CD4-positive, alpha-beta T cell (primary cell): Measurements from ENCODE around the gene ADAD2. TPM values are rescaled to one million over a fixed set of nuclear protein-coding genes. Genes with fewer than 3 reads are reported as not detected.
"Not testable (repeated sequence)": the region's sequence is repeated elsewhere in the genome, so short reads cannot be mapped to it uniquely, and the experiment has no call there.

Experiments used
- ATAC-seq: fragments of 200-7000 bp; cut with Tn5 transposase; one replicate; pipeline ENCODE4 v1.10.0; 2022; ENCODE audit warnings: mild to moderate bottlenecking; ENCODE audit not compliant: poor library complexity
- CTCF ChIA-PET: fragments of 350-600 bp; sonication (Branson Sonifier 250); formaldehyde crosslinking; loops from one replicate; lab custom pipeline; 2021; ENCODE audit warnings: antibody characterized with exemption, inconsistent platforms; lab: Charles Lee
- POLR2A ChIA-PET: fragments of 350-600 bp; sonication (Branson Sonifier 250); formaldehyde crosslinking; loops from one replicate; lab custom pipeline; 2021; ENCODE audit warnings: antibody characterized with exemption, inconsistent platforms; lab: Charles Lee
- DNase-seq, 14 experiments: peaks; one replicate each; pipeline ENCODE4 v3.0.0-alpha.2; 2013 to 2020; ENCODE audit warnings: mixed read lengths in 2 of 14
- H3K27ac ChIP-seq, 2 donors: one replicate each; pipeline versions ENCODE4 v1.5.1 to v1.7.0; 2013; ENCODE audit warnings: low read length in 2 of 2, low read depth in 1 of 2, mild to moderate bottlenecking in 1 of 2
- H3K27me3 ChIP-seq, 2 experiments: 1 replicate in 1 of 2; 2 replicates in 1 of 2; pipeline versions ENCODE4 v1.6.1 to v1.7.0; 2013; ENCODE audit warnings: low read length in 2 of 2, control low read depth in 1 of 2, mild to moderate bottlenecking in 1 of 2, moderate library complexity in 1 of 2; ENCODE audit not compliant: insufficient read depth in 2 of 2, control insufficient read depth in 1 of 2
- H3K36me3 ChIP-seq: one replicate; pipeline ENCODE4 v1.6.1; 2013; ENCODE audit warnings: low read length, control low read depth; ENCODE audit not compliant: insufficient read depth
- H3K4me1 ChIP-seq: one replicate; pipeline ENCODE4 v1.6.1; 2013; ENCODE audit warnings: low read length, control low read depth; ENCODE audit not compliant: insufficient read depth
- H3K4me3 ChIP-seq: one replicate; pipeline ENCODE4 v1.5.1; 2013; ENCODE audit warnings: mild to moderate bottlenecking, low read length, moderate library complexity
- H3K9me3 ChIP-seq, 2 experiments: 1 replicate in 1 of 2; 2 replicates in 1 of 2; pipeline versions ENCODE4 v1.6.1 to v1.7.0; 2013; ENCODE audit warnings: low read length in 2 of 2, mild to moderate bottlenecking in 2 of 2, control low read depth in 1 of 2, moderate library complexity in 1 of 2; ENCODE audit not compliant: control insufficient read depth in 1 of 2, insufficient read depth in 1 of 2
- H3K27ac Mint-ChIP-seq: one replicate; pipeline ENCODE4 v1.8.0; 2020; ENCODE audit warnings: mixed read lengths
- H3K27me3 Mint-ChIP-seq: one replicate; pipeline ENCODE4 v1.8.0; 2021; ENCODE audit warnings: mixed read lengths
- H3K36me3 Mint-ChIP-seq: one replicate; pipeline ENCODE4 v1.8.0; 2021; ENCODE audit warnings: low read depth, mixed read lengths
- H3K4me1 Mint-ChIP-seq: one replicate; pipeline ENCODE4 v1.8.0; 2021; ENCODE audit warnings: low read depth, mixed read lengths
- H3K4me3 Mint-ChIP-seq: one replicate; pipeline ENCODE4 v1.8.0; 2020; ENCODE audit warnings: mild to moderate bottlenecking, mixed read lengths
- H3K9me3 Mint-ChIP-seq: one replicate; pipeline ENCODE4 v1.8.0; 2020; ENCODE audit warnings: mixed read lengths
- intact Hi-C, 2 experiments: fragments of 100-400 bp; cut with DNase I in 1 of 2; cut with micrococcal nuclease in 1 of 2; formaldehyde crosslinking; loops; one replicate each; pipeline versions ENCODE4 v1.15.1 to v1.9.0; 2023 to 2025; cut with DNase I, micrococcal nuclease
- total RNA-seq, 174 experiments: library from RNA in 2 of 174; stranded (reverse) in 2 of 174; gene quantifications; one replicate each; pipeline ENCODE4 v1.2.3 and lab custom pipeline; 2021 to 2026
- TF ChIP-seq, protein P1 (sequence below): fragments of 200-600 bp; IDR thresholded peaks from one replicate; pipeline ENCODE4 v1.8.0; 2022; ENCODE audit warnings: antibody characterized with exemption, mild to moderate bottlenecking

Gene ADAD2
- total RNA-seq, 2 experiments from 2014 or later, result 0.59 TPM; not detected in 1

DNA sequence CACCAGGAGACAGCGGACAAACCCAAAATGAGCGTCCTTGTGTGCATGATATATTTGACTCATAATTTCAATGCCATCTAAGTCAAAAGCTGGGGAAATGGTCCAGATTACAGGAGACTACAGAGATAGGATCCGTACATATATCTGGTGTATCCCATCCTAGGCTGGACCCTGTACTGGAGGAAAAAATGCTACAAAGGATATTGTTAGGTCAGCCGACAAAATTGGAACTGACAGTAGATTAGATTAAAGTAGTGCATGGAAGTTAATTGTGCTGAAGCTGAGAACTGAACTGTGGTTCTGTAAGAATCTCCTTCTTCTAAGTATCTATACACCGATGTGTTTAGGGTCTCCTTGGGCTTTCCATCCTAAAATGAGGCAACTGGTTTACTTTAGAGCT lies 24.6 kb downstream of the ADAD2 start:
- H3K4me3 ChIP-seq, result no peak overlapping the region
- ATAC-seq (no peak), DNase-seq (no peak)
- Mint-ChIP-seq H3K4me1 (no peaks in the 10 kb centered on the region), H3K4me3 (no peak overlapping the region), H3K36me3 (no peaks in the 10 kb centered on the region), H3K27ac (no peak overlapping the region), H3K27me3 (no peaks in the 10 kb centered on the region), H3K9me3 (no peaks in the 10 kb centered on the region)
- no peak overlapping the region for H3K27ac ChIP-seq
- ChIA-PET CTCF (no interaction called here), POLR2A (no interaction called here)
- H3K27me3 ChIP-seq, result peaks cover 0 to 2% of the 10 kb centered on the region in 2 experiments
- TF ChIP-seq, protein P1, sequence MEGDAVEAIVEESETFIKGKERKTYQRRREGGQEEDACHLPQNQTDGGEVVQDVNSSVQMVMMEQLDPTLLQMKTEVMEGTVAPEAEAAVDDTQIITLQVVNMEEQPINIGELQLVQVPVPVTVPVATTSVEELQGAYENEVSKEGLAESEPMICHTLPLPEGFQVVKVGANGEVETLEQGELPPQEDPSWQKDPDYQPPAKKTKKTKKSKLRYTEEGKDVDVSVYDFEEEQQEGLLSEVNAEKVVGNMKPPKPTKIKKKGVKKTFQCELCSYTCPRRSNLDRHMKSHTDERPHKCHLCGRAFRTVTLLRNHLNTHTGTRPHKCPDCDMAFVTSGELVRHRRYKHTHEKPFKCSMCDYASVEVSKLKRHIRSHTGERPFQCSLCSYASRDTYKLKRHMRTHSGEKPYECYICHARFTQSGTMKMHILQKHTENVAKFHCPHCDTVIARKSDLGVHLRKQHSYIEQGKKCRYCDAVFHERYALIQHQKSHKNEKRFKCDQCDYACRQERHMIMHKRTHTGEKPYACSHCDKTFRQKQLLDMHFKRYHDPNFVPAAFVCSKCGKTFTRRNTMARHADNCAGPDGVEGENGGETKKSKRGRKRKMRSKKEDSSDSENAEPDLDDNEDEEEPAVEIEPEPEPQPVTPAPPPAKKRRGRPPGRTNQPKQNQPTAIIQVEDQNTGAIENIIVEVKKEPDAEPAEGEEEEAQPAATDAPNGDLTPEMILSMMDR, result no peak
- H3K9me3 ChIP-seq, result no peaks in the 10 kb centered on the region
- no peaks in the 10 kb centered on the region for H3K4me1 ChIP-seq
- no peaks in the 10 kb centered on the region for H3K36me3 ChIP-seq
- intact Hi-C loops, result no loop called here

DNA sequence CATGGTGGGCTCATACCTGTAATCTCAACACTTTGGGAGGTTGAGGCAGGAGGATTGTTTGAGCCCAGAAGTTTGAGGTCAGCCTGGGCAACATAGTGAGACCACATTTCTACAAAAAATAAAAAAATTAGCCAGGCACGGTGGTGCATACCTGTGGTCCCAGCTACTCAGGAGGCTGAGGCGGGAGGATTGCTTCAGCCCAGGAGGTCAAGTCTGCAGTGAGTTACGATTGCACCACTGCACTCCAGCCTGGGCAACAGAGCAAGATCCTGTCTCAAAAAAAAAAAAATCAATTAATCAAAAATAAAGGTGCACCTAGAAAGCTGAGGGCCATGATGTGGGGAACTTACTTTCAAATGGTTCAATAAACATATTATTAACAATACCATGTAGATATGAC lies 25.2 kb downstream of the ADAD2 start:
- H3K27me3 ChIP-seq, DNase-seq, H3K4me1 Mint-ChIP-seq, H3K27me3 Mint-ChIP-seq, H3K36me3 ChIP-seq, H3K4me3 Mint-ChIP-seq, POLR2A ChIA-PET, H3K9me3 ChIP-seq, intact Hi-C loops, H3K27ac ChIP-seq, H3K27ac Mint-ChIP-seq, H3K4me1 ChIP-seq, H3K4me3 ChIP-seq, H3K9me3 Mint-ChIP-seq, CTCF ChIA-PET, H3K36me3 Mint-ChIP-seq, ATAC-seq: not testable (repeated sequence)

DNA sequence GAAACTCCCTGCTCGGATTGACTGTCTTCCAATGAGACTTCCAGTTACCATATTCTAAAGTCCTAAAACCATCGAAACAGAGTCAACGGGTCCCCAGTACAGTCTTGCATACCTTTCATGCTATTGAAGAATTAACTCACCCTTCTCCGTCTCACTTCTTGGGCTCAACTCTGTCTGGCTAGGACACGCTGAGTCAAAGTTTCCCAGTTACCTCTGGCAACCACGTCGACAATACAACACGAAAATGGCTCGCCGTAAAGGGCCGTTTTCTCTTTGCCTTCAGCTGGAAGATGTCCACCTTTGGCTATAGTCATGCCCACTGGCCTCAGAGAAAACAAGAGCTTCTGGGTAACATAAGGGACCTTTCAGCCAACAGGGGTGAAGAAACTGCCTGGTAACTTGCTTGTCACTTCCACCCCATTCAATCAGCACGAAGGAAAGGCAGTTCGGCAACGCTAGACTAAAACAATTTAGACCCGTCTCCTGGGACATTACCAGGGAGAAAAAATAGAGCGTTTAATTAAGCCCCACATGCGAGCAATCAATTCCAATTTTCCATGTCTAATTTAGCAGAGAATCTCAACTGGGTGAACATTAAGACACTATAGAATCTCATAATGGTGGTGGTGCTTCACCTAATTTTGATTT lies 27.3 kb downstream of the ADAD2 start:
- ChIA-PET CTCF (no interaction called here), POLR2A (no interaction called here)
- Mint-ChIP-seq H3K9me3 (no peaks in the 10 kb centered on the region), H3K36me3 (no peaks in the 10 kb centered on the region), H3K27ac (no peak overlapping the region), H3K27me3 (no peaks in the 10 kb centered on the region), H3K4me1 (no peaks in the 10 kb centered on the region), H3K4me3 (no peak overlapping the region)
- Histone ChIP-seq H3K27ac (no peak overlapping the region), H3K4me1 (no peaks in the 10 kb centered on the region), H3K27me3 (peaks cover 0 to 2% of the 10 kb centered on the region in 2 experiments), H3K9me3 (no peaks in the 10 kb centered on the region), H3K36me3 (no peaks in the 10 kb centered on the region), H3K4me3 (no peak overlapping the region)
- TF ChIP-seq, protein P1, result no peak
- no peak for ATAC-seq
- DNase-seq, result no peak
- intact Hi-C loops, result no loop called here

DNA sequence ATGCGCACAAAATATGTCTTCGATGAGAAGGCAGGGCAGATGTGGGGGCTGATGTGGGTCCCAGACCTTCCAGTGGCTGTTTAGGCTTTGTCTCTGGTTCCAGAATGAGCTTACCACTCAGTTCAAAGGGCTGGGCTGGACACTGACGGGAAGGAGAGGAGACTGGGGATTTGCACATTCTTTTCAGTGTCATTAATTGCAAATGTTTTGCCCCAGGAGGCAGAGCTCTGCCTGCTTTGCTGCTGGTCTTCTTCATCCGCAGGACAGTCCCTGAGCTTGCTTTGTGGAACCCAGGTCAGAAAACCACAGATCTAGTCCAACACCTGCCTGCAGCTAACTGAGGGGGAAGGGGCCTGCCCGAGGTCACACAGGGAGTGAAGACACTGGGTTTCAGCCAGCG lies 28.0 kb downstream of the ADAD2 start:
- Mint-ChIP-seq H3K9me3 (no peaks in the 10 kb centered on the region), H3K27me3 (no peaks in the 10 kb centered on the region), H3K4me3 (no peak overlapping the region), H3K36me3 (no peaks in the 10 kb centered on the region), H3K4me1 (no peaks in the 10 kb centered on the region), H3K27ac (no peak overlapping the region)
- Histone ChIP-seq H3K9me3 (no peaks in the 10 kb centered on the region), H3K27ac (no peak overlapping the region), H3K4me1 (no peaks in the 10 kb centered on the region), H3K36me3 (no peaks in the 10 kb centered on the region), H3K27me3 (peaks cover 0 to 2% of the 10 kb centered on the region in 2 experiments), H3K4me3 (no peak overlapping the region)
- intact Hi-C loops, result no loop called here
- DNase-seq (no peak), ATAC-seq (no peak)
- ChIA-PET CTCF (no interaction called here), POLR2A (no interaction called here)
- TF ChIP-seq, protein P1, result no peak
